Caki2 (cell line): ENCODE results near the gene NHSL2. TPM values are rescaled to one million over a fixed set of nuclear protein-coding genes. Genes with fewer than 3 reads are reported as not detected.
"Not testable (repeated sequence)": the region's sequence is repeated elsewhere in the genome, so short reads cannot be mapped to it uniquely, and the experiment has no call there.

Experiments used
- DNase-seq: peaks from one replicate; pipeline ENCODE4 v3.0.0-alpha.2; 2015; ENCODE audit warnings: low read depth
- in situ Hi-C: cut with HindIII; loops from 2 replicates; pipeline ENCODE4 v1.10.0; 2016; ENCODE audit warnings: low sequenced_read_pairs, low pct_unique_long_range_greater_than_20kb, mixed read lengths
- total RNA-seq: library from RNA; depleted of rRNA; stranded (reverse); fragments of >200 nt; shearing (Covaris generic); gene quantifications from 2 replicates; pipeline ENCODE4 v1.2.3, GENCODE V29; 2014; ENCODE audit warnings: low replicate concordance; rRNA removed

The NHSL2 gene
- total RNA-seq, result 0.07 and 1.3 TPM in 2 replicates

DNA sequence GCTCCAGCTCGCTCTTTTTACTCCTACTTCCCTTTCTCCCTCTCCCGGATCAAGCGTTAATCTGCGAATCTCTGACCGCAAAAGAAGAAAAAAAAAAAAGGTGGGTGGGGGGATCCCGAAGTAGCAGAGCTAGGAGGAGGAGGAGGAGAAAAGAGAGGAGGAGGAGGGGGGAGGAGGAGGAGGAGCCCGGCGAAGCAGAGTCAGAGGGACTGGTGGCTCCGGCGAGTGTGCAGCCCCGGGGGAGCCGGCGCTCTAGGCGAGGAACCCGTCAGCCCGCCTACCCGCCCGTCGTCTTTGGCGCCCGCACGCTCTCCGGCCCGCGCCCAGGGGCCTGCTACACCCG is at the start of gene NHSL2:
TSS of gene NHSL2 (plus strand) at position 203 of the 343 bp plus-strand sequence.
- in situ Hi-C loops, result no loop called here
- peak; percentile 44 for DNase-seq

GRCh38 chrX:71867680-71868079 is 43.0 kb upstream of the NHSL2 start:
- in situ Hi-C loops, result no loop called here

DNA sequence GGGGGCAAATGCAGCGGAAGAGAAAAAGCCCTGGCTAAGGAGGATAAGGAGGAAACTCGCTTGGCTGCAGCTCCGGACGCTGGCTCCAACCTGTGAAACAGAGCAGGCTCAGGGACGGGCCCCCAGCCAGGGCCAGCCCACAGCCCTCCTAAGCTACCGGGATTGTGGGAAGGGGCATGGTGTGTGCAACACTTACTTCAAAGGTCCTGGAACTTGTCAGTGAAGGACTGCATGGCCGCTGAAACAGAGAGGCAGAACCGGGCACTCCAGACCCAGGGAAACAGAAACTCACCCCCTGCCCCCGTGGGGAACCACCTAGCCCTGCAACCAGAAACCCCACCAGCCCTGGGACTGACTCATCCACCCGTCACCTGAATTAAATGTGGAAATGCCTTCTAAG is 41.1 kb upstream of the NHSL2 start:
- DNase-seq, in situ Hi-C loops: not testable (repeated sequence)

More at GRCh38 chrX:71867680-71868079, 43.0 kb upstream of the NHSL2 start:
- DNase-seq, result no peak

DNA sequence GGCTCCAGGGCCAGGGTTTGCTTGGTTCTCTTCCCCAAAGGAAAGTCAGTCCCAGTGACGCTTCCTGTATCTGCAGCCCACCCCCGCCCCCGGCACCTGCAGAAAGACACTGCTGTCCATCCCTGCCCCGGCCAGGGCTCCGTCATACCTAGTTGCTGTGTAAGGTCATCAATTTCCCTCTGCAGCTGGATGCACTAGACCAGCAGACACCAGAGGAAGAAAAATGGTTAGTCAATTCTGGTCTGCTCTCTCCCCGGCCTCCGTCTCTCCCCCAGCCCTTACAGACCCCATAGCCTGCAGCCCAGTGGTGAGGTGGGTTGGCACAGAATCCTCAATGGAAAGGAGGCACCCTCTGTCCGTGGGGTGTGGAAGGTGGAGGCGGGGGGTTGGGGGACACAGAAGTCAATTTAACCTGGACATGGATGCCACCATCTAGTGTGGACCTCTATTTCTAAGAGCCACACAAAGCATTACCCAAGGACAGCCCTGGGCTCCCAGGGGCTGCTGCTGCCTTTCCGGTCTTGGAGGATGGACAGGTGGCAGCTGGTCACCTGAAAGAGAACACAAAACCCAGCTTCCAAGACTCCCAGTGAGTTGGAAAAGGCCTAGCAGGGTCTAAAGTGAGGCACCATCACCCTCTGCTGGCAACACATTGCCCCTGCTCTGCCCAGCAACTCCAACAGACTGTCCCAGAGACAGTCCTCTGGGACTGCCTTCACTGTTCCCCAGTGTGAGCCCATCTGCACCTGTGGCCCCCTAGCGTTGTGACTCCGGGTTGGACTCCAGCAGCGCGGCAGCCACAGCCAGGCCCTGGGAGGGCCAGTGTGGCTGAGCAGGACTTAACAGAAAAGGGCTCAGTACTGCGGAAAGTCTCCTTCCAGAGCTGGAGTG is 40.2 kb upstream of the NHSL2 start:
- peak; percentile 3 for DNase-seq
- in situ Hi-C loops, result no loop called here

GRCh38 chrX:71871367-71871766 is 39.3 kb upstream of the NHSL2 start:
- DNase-seq, result no peak
- in situ Hi-C loops, result no loop called here

DNA sequence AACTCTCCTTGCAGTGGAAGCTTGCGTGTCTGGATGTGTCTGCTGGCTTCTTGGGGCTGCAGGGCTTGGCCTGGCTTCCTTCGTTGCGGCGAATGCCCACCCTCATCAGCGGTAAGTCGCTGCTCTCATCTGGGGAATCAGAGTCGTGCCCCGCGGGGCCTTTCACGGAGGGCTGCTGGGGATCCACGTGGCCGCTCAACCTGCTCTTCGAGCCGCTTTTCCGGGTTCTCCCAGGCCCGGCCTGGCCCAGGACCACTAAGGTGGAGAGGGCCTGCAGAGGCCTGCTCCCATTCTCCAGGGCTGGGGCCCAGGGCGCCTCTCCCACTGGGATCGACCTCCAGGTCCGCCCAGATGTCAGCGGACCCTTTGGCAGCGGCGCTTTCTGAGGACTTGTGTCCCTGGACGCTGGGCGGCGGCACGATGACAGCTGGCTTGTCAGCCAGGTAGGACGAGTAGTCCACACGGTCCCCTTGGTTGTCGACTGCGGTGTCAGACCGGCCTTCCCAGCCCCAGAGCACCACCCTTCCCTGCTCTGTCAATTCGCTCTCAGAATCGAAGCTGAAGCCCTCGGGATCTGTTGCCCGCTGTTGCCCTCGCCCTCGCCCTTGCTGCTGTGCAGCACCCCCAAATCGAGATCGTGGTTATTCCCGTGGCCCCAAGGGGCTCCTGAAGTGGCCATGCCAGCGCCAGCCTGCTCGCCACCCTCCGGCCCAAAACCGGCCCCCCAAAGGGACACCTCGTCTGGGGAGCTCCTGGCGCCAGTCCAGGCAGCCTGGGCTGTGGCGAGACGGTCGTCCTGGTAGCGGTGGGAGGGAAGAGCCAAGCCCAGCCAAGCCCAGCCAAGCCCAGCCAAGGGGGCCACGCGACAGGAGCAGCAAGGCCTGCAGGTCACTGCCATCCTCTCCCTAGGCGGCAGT is 37.8 kb upstream of the NHSL2 start:
- in situ Hi-C loops, result no loop called here

GRCh38 chrX:71873459-71873833 is 37.2 kb upstream of the NHSL2 start:
- no peak for DNase-seq
- in situ Hi-C loops, result no loop called here

More for the DNA sequence above, 37.8 kb upstream of the NHSL2 start:
- no peak for DNase-seq

DNA sequence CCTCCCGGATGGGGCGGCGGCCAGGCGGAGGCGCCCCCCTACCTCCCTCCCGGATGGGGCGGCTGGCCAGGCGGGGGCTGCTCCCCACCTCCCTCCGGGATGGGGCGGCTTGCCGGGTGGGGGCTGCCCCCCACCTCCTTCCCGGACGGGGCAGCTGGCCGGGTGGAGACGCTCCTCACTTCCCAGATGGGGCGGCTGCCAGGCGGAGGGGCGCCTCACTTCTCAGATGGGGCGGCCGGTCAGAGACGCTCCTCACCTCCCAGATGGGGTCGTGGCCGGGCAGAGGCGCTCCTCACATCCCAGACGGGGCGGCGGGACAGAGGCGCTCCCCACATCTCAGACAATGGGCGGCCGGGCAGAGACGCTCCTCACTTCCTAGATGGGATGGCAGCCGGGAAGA is 33.8 kb upstream of the NHSL2 start:
- DNase-seq, in situ Hi-C loops: not testable (repeated sequence)

- no peak for DNase-seq
- in situ Hi-C loops, result no loop called here
These were observed 25.5 kb upstream of the NHSL2 start for GRCh38 chrX:71885099-71885498.

GRCh38 chrX:71895607-71896006 is 15.0 kb upstream of the NHSL2 start:
- in situ Hi-C loops, result no loop called here
- DNase-seq, result no peak

DNA sequence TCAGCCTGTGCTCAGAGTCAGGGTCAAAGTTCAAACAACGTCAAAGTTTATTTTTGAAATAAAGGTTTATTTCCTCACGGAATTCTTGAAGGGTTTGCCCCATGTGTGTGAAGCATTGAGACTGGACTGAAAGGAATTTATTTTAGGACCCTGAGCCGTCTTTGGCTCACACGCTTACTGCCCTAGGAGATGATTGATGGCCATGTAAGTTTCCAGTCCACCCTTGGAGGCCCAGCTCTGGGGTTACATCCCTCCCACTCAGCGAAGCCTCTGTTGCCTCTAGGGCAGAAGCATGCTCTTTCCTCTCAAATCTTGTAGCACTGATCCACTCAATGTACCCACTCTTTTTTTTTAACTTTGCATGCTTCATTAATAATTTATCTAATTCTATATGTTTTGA is 4.5 kb upstream of the NHSL2 start:
- DNase-seq, result no peak
- in situ Hi-C loops, result no loop called here

GRCh38 chrX:71908387-71908786 is 2.3 kb upstream of the NHSL2 start:
- DNase-seq, result no peak
- in situ Hi-C loops, result no loop called here

GRCh38 chrX:71909956-71910355 is 689 bp upstream of the NHSL2 start:
- peak; percentile 5 for DNase-seq
- in situ Hi-C loops, result no loop called here

- in situ Hi-C loops, result no loop called here
- peak; percentile 48 for DNase-seq
These were observed 513 bp downstream of the NHSL2 start for GRCh38 chrX:71910986-71911730.

DNA sequence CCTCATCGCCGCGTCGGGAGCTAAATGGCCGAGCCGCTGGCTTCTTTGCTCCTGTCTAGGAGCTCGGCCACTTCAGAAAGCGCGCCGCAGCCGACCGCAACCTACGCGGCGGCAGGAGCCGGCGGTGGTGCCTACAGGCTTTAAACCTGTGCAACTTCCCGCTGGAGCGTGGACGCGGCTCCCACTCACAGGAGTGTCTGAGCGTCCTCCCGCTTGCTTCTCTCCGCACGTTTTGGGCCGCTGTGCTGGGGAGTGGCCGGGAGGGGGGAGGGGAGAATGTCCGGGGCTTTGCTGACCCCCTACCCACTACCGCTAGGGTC is 1.0 kb downstream of the NHSL2 start:
- peak; percentile 4 for DNase-seq
- in situ Hi-C loops, result no loop called here

- in situ Hi-C loops, result no loop called here
- DNase-seq, result no peak
These were observed 1.5 kb downstream of the NHSL2 start for GRCh38 chrX:71912156-71912555.

DNA sequence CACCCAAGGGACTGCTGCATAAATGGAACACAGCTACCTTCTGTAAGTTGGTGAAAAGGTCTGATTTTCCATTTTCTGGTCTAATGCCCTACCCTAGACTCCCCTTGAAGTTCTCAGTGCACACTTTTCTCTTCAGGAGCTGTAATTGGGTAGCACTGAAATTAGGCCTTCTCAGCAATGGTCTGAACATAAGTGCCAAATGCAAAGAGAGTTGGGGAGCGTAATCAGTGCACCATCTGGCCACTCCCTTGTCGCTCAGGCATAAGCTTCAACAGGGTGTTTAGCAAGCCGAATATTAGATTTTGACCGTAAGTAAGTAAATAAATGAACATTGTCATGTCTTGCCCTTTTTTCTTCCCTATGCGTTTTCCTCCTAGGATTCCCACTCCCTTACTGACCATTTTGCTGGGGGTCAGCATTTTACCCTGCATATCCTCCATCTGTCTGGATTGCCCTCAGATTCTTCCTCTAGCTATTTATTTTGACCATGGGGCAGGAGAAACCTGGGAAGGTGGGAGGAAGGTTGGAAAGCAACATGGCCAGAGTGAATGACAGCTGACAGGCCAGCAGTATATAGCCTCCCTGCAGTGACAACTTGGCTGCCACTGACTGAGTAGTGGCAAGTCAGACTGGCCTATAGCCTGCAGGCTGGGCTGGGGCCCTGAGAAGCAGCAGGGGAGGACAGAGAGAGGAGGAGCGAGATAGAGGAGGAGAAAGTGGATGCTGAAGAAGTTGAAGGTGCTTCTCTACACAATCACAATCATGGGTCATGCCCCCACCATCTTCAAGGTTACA is 2.7 kb downstream of the NHSL2 start:
- DNase-seq, result no peak
- in situ Hi-C loops, result no loop called here
